H1 (cell line): ENCODE data around the gene GPRC6A. TPM values are rescaled to one million over a fixed set of nuclear protein-coding genes. Genes with fewer than 3 reads are reported as not detected.

Experiments
- CTCF ChIA-PET: fragments of 300-600 bp; sonication (Branson Sonifier 250); formaldehyde crosslinking; loops from one replicate; lab custom pipeline; 2021; ENCODE audit not compliant: partially characterized antibody; lab: Charles Lee
- POLR2A ChIA-PET: fragments of 300-600 bp; sonication (Branson Sonifier 250); formaldehyde crosslinking; loops from one replicate; lab custom pipeline; 2021; ENCODE audit warnings: inconsistent platforms; ENCODE audit not compliant: partially characterized antibody; lab: Charles Lee
- DNase-seq, 2 experiments: peaks; one replicate each; pipeline versions ENCODE4 v3.0.0 to v3.0.0-alpha.2; 2010 to 2022; ENCODE audit warnings: low spot score in 2 of 2, low read depth in 1 of 2, mixed read lengths in 1 of 2
- FAIRE-seq: peaks from 2 replicates; lab custom pipeline; 2011; peaks lifted over from hg19 to GRCh38; lab: Jason Lieb, UNC
- H2AFZ ChIP-seq: 2 replicates; pipeline ENCODE4 v1.8.1; 2012; ENCODE audit warnings: low read length, inconsistent platforms
- H2AK5ac ChIP-seq: 2 replicates; pipeline ENCODE4 v1.6.1; 2013; ENCODE audit warnings: low read depth, low read length
- H2BK120ac ChIP-seq: replicated peaks from 2 replicates; pipeline ENCODE3; 2013; ENCODE audit warnings: low read depth, low read length, inconsistent platforms
- H2BK12ac ChIP-seq: 2 replicates; pipeline ENCODE4 v1.6.1; 2013; ENCODE audit warnings: low read depth, low read length
- H2BK15ac ChIP-seq: 2 replicates; pipeline ENCODE4 v1.6.1; 2013; ENCODE audit warnings: low read length
- H2BK20ac ChIP-seq: 2 replicates; pipeline ENCODE4 v1.6.1; 2013; ENCODE audit warnings: low read length
- H2BK5ac ChIP-seq: 2 replicates; pipeline ENCODE4 v1.6.1; 2013; ENCODE audit warnings: low read depth, low read length
- H3K14ac ChIP-seq: 2 replicates; pipeline ENCODE4 v1.6.1; 2013; ENCODE audit warnings: inconsistent platforms; ENCODE audit not compliant: insufficient read length
- H3K18ac ChIP-seq: 2 replicates; pipeline ENCODE4 v1.6.1; 2013; ENCODE audit warnings: low read length; ENCODE audit errors: extremely low read depth
- H3K23ac ChIP-seq: 2 replicates; pipeline ENCODE4 v1.6.1; 2013; ENCODE audit warnings: inconsistent platforms; ENCODE audit not compliant: insufficient read length
- H3K23me2 ChIP-seq: 2 replicates; pipeline ENCODE4 v1.6.1; 2013; ENCODE audit warnings: low read depth, low read length
- H3K27ac ChIP-seq: 2 replicates; pipeline ENCODE4 v1.6.1; 2011; ENCODE audit warnings: low read depth, low read length, inconsistent platforms
- H3K27me3 ChIP-seq, 4 experiments: replicated peaks in 1 of 4; 1 replicate in 1 of 4; 2 replicates in 3 of 4; pipeline versions ENCODE4 v1.6.1 to v1.8.1; 2011 to 2013; ENCODE audit warnings: low read length in 3 of 4, mild to moderate bottlenecking in 3 of 4, inconsistent platforms in 2 of 4, mixed read lengths in 2 of 4, moderate library complexity in 1 of 4; ENCODE audit not compliant: control insufficient read depth in 3 of 4, insufficient read depth in 3 of 4; ENCODE audit errors: extremely low read depth in 1 of 4
- H3K36me3 ChIP-seq, 4 experiments: 2 replicates each; pipeline versions ENCODE4 v1.6.1 to v1.8.1; 2011 to 2013; ENCODE audit warnings: mild to moderate bottlenecking in 4 of 4, low read length in 3 of 4, moderate library complexity in 2 of 4, control low read depth in 1 of 4, inconsistent platforms in 1 of 4; ENCODE audit not compliant: insufficient read depth in 4 of 4, control insufficient read depth in 2 of 4
- H3K4ac ChIP-seq: replicated peaks from 2 replicates; pipeline ENCODE3; 2013; ENCODE audit warnings: low read length, low read depth, mixed read lengths, inconsistent platforms; ENCODE audit not compliant: insufficient read length
- H3K4me1 ChIP-seq, 4 experiments: replicated peaks in 1 of 4; 1 replicate in 1 of 4; 2 replicates in 3 of 4; pipeline versions ENCODE4 v1.6.1 to v1.8.1; 2011 to 2013; ENCODE audit warnings: low read length in 3 of 4, inconsistent platforms in 2 of 4, mixed read lengths in 1 of 4; ENCODE audit not compliant: insufficient read depth in 4 of 4, control insufficient read depth in 3 of 4
- H3K4me2 ChIP-seq, 2 experiments: 2 replicates each; pipeline versions ENCODE4 v1.6.1 to v1.8.1; 2011 to 2013; ENCODE audit warnings: low read depth in 2 of 2, low read length in 2 of 2, control low read depth in 1 of 2, inconsistent platforms in 1 of 2, mild to moderate bottlenecking in 1 of 2; ENCODE audit not compliant: insufficient read depth in 1 of 2
- H3K4me3 ChIP-seq, 4 experiments: fragments of 200-600, 300-600 bp in 1 of 4; sonication (generic), shearing (Covaris generic), sonication (Bioruptor Twin) in 1 of 4; 2 replicates each; pipeline versions ENCODE4 v1.5.1 to v1.8.1; 2011 to 2016; ENCODE audit warnings: low read length in 4 of 4, low read depth in 3 of 4, control low read depth in 2 of 4, inconsistent platforms in 2 of 4, mild to moderate bottlenecking in 2 of 4, mixed read lengths in 1 of 4, moderate library complexity in 1 of 4; ENCODE audit not compliant: insufficient read depth in 2 of 4; ENCODE audit errors: extremely low read depth in 1 of 4
- H3K56ac ChIP-seq: replicated peaks from 2 replicates; pipeline ENCODE3; 2013; ENCODE audit warnings: low read depth, mild to moderate bottlenecking, mixed read lengths, low read length, inconsistent platforms; ENCODE audit not compliant: insufficient read length
- H3K79me1 ChIP-seq: 2 replicates; pipeline ENCODE4 v1.6.1; 2013; ENCODE audit warnings: low read depth, low read length, control low read depth
- H3K79me2 ChIP-seq, 2 experiments: 2 replicates each; pipeline versions ENCODE4 v1.6.1 to v1.8.1; 2012 to 2013; ENCODE audit warnings: low read length in 2 of 2, mild to moderate bottlenecking in 2 of 2, inconsistent platforms in 1 of 2; ENCODE audit not compliant: insufficient read depth in 2 of 2, control insufficient read depth in 1 of 2
- H3K9ac ChIP-seq, 4 experiments: replicated peaks in 1 of 4; 1 replicate in 1 of 4; 2 replicates in 3 of 4; pipeline versions ENCODE4 v1.6.1 to v1.8.1; 2011 to 2013; ENCODE audit warnings: low read depth in 3 of 4, low read length in 3 of 4, control low read depth in 2 of 4, mild to moderate bottlenecking in 2 of 4, moderate library complexity in 2 of 4, inconsistent platforms in 1 of 4; ENCODE audit errors: extremely low read depth in 1 of 4
- H3K9me3 ChIP-seq, 2 experiments: 2 replicates each; pipeline versions ENCODE4 v1.6.1 to v1.8.1; 2012 to 2013; ENCODE audit warnings: mild to moderate bottlenecking in 2 of 2, moderate library complexity in 2 of 2, control low read depth in 1 of 2, inconsistent platforms in 1 of 2, low read depth in 1 of 2, low read length in 1 of 2, mixed read lengths in 1 of 2; ENCODE audit not compliant: insufficient read depth in 2 of 2
- H4K20me1 ChIP-seq, 2 experiments: replicated peaks in 1 of 2; 2 replicates each; pipeline versions ENCODE3 to v1.8.1; 2011 to 2013; ENCODE audit warnings: inconsistent platforms in 2 of 2, low read length in 2 of 2, mild to moderate bottlenecking in 1 of 2; ENCODE audit not compliant: insufficient read depth in 2 of 2, control insufficient read depth in 1 of 2
- H4K5ac ChIP-seq: 2 replicates; pipeline ENCODE4 v1.6.1; 2013; ENCODE audit warnings: low read length, low read depth, mixed read lengths, inconsistent platforms; ENCODE audit not compliant: insufficient read length
- H4K8ac ChIP-seq: 2 replicates; pipeline ENCODE4 v1.8.0; 2013; ENCODE audit warnings: mild to moderate bottlenecking, moderate library complexity, low read length, inconsistent platforms; ENCODE audit not compliant: insufficient read depth; ENCODE audit errors: extremely low read depth
- H4K91ac ChIP-seq: replicated peaks from 2 replicates; pipeline ENCODE3; 2013; ENCODE audit warnings: low read length, mixed read lengths, inconsistent platforms; ENCODE audit not compliant: insufficient read length
- BRCA1 ChIP-seq: IDR thresholded peaks from 2 replicates; pipeline ENCODE4 v1.6.1; 2012; ENCODE audit warnings: low read depth, low read length, improper control_type of control experiment
- CBX5 ChIP-seq: fragments of 300-800, 300-1000 bp; sonication (generic); IDR thresholded peaks from 2 replicates; pipeline ENCODE4 v1.7.1; 2016; ENCODE audit warnings: antibody characterized with exemption, low read length, low read depth
- EGR1 ChIP-seq: IDR thresholded peaks from 2 replicates; pipeline ENCODE4 v1.6.1; 2011; ENCODE audit warnings: low read depth, low read length, borderline replicate concordance
- EP300 ChIP-seq, 2 experiments: IDR thresholded peaks; 1 replicate in 1 of 2; 2 replicates in 1 of 2; pipeline ENCODE4 v1.6.1; 2011 to 2012; ENCODE audit warnings: low read depth in 2 of 2, low read length in 2 of 2, mild to moderate bottlenecking in 2 of 2, borderline replicate concordance in 1 of 2, inconsistent platforms in 1 of 2, moderate library complexity in 1 of 2
- EZH2 ChIP-seq: fragments of 200-600 bp; sonication (generic); IDR thresholded peaks from 2 replicates; pipeline ENCODE4 v1.7.1; 2012; ENCODE audit warnings: low read depth, mild to moderate bottlenecking, moderate library complexity, low read length, inconsistent platforms; ENCODE audit not compliant: severe bottlenecking
- KDM1A ChIP-seq: fragments of 200-600, 300-600 bp; sonication (generic); IDR thresholded peaks from 2 replicates; pipeline ENCODE4 v1.7.1; 2016; ENCODE audit warnings: mild to moderate bottlenecking, low read length, borderline replicate concordance
- KDM5A ChIP-seq: fragments of 200-600 bp; IDR thresholded peaks from 2 replicates; pipeline ENCODE4 v1.7.1; 2012; ENCODE audit warnings: mild to moderate bottlenecking, low read length, inconsistent platforms, mixed read lengths
- TAF7 ChIP-seq: optimal IDR thresholded peaks from 2 replicates; pipeline ENCODE3; 2011; ENCODE audit warnings: low read depth, mild to moderate bottlenecking, inconsistent platforms, low read length, moderate library complexity, borderline replicate concordance
- WGBS, 2 experiments: shearing (Covaris generic) in 1 of 2; methylation state at CpG; one replicate each; pipeline versions ENCODE4 v1.1.6 to v1.1.7; 2013 to 2015; ENCODE audit warnings: low lambda C conversion rate in 2 of 2, mixed read lengths in 2 of 2, inconsistent platforms in 1 of 2, low coverage in 1 of 2, missing lambda C conversion rate in 1 of 2; ENCODE audit not compliant: insufficient replicate concordance in 2 of 2, insufficient coverage in 1 of 2, insufficient read length in 1 of 2; ENCODE audit errors: extremely low coverage in 1 of 2, missing lambda C conversion rate in 1 of 2; 5-methylcytosine and 5-hydroxymethylcytosine counted together
- polyA plus RNA-seq, 7 experiments: library from polyadenylated mRNA; depleted of rRNA in 3 of 7; stranded (reverse) in 5 of 7; unstranded in 2 of 7; fragments of >200 nt in 5 of 7; fragments of 200-250 nt in 2 of 7; gene quantifications; 1 replicate in 5 of 7; 2 replicates in 1 of 7; 4 replicates in 1 of 7; pipeline versions ENCODE4 v1.2.1 to v1.2.3, GENCODE V29; 2011 to 2013; ENCODE audit warnings: missing spikeins in 2 of 7, mixed read lengths in 2 of 7
- total RNA-seq: library from RNA; stranded (reverse); fragmentation: NEBNext Ultra II Directional; extraction: Animal tissue kit (Norgen Biotek cat#: 25700); gene quantifications from 2 replicates; pipeline ENCODE4 v1.2.1, GENCODE V29; 2021
- TF ChIP-seq, protein P1 (sequence below): IDR thresholded peaks from 2 replicates; pipeline ENCODE4 v1.6.1; 2012; ENCODE audit warnings: inconsistent platforms

GPRC6A gene
- total and polyA plus RNA-seq, 2 of the 8 experiments (the other 6 are each of a cell fraction or from before 2014, with no cell fraction given): 0.09 to 0.22 TPM

DNA sequence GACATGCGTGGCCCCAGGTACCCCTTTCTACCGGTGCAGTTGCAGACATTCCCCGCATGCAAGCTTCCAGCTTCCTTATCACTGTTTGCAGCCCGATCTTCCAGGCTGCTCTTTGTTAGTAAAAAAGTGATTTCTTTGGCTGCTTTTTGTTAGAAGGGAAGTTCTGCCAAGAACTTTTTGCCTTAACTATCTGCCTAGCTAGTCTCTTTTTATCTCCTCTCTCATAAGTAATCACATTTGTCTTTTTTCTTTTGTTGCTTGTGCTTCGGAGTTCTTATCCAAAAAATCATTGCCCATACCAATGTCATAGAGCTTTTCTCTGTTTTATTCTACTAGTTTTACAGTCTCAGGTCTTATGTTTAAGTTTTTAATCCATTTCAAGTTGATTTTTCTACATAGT is 83.7 kb downstream of the GPRC6A start:
- Histone ChIP-seq H2BK20ac (no peak overlapping the region), H2BK12ac (no peak overlapping the region), H3K18ac (no peak overlapping the region), H3K79me1 (no peaks in the 10 kb centered on the region), H4K91ac (no peak overlapping the region), H2BK15ac (no peak overlapping the region), H3K56ac (no peak overlapping the region), H2BK5ac (no peak overlapping the region), H3K4me1 (no peaks in the 10 kb centered on the region), H3K23me2 (no peaks in the 10 kb centered on the region), H3K36me3 (no peaks in the 10 kb centered on the region), H3K4me2 (no peak overlapping the region), H4K5ac (no peak overlapping the region), H2AFZ (0 out of 2 replicates have a peak overlapping the region, but pooled peaks have one; percentile 3), H3K4ac (no peak overlapping the region), H3K9ac (no peak overlapping the region), H3K27me3 (no peaks in the 10 kb centered on the region), H3K4me3 (no peak overlapping the region), H3K9me3 (no peaks in the 10 kb centered on the region), H3K23ac (no peak overlapping the region), H4K20me1 (no peaks in the 10 kb centered on the region), H2AK5ac (no peak overlapping the region), H4K8ac (no peak overlapping the region), H2BK120ac (no peak overlapping the region), H3K79me2 (no peaks in the 10 kb centered on the region), H3K27ac (no peak overlapping the region), H3K14ac (no peak overlapping the region)
- TF ChIP-seq KDM1A (no peak), KDM5A (no peak), CBX5 (no peak), BRCA1 (no peak), EP300 (IDR thresholded peaks at IDR 0.05; ENCODE audit: borderline replicate concordance in 1 of 2, low read depth in 2 of 2, low read length in 2 of 2) (no peak), EGR1 (no peak), TAF7 (no peak), EZH2 (no peak)
- TF ChIP-seq, protein P1, sequence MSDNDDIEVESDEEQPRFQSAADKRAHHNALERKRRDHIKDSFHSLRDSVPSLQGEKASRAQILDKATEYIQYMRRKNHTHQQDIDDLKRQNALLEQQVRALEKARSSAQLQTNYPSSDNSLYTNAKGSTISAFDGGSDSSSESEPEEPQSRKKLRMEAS: no peak
- no peak for DNase-seq
- FAIRE-seq: no peak
- WGBS, 2 experiments: 80% methylated on average over 5 of the region's 5 CpGs; no CpG with 5 or more reads in 1 of the 2 experiments
- POLR2A ChIA-PET: no interaction called here
- CTCF ChIA-PET: interaction anchor here (1.0 kb wide), 1 partner anchor 20 kb away, joined by 3 read pairs; the partner anchor contains the start of gene FAM162B
